IPS-NIHi7 (cell line): ENCODE measurements around the gene SESN3.
"Not testable (repeated sequence)": the region's sequence is repeated elsewhere in the genome, so short reads cannot be mapped to it uniquely, and the experiment has no call there.

ENCODE experiments used
- DNase-seq: peaks from one replicate; pipeline ENCODE4 v3.0.0; 2012; ENCODE audit warnings: mixed read lengths; ENCODE audit errors: extremely low spot score

The SESN3 gene, protein sequence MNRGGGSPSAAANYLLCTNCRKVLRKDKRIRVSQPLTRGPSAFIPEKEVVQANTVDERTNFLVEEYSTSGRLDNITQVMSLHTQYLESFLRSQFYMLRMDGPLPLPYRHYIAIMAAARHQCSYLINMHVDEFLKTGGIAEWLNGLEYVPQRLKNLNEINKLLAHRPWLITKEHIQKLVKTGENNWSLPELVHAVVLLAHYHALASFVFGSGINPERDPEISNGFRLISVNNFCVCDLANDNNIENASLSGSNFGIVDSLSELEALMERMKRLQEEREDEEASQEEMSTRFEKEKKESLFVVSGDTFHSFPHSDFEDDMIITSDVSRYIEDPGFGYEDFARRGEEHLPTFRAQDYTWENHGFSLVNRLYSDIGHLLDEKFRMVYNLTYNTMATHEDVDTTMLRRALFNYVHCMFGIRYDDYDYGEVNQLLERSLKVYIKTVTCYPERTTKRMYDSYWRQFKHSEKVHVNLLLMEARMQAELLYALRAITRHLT

GRCh38 chr11:95231127-95231880 lies at the start of gene SESN3:
TSS of gene SESN3 (minus strand) at chr11:95231202. CDS start at chr11:95230860, 342 bp downstream.
- peak; percentile 94 for DNase-seq

- peak; percentile 70 for DNase-seq
Measured at GRCh38 chr11:95279921-95280868, 49.2 kb upstream of the SESN3 start.

- no peak for DNase-seq
Measured at GRCh38 chr11:95277868-95278267, 46.9 kb upstream of the SESN3 start.

DNA sequence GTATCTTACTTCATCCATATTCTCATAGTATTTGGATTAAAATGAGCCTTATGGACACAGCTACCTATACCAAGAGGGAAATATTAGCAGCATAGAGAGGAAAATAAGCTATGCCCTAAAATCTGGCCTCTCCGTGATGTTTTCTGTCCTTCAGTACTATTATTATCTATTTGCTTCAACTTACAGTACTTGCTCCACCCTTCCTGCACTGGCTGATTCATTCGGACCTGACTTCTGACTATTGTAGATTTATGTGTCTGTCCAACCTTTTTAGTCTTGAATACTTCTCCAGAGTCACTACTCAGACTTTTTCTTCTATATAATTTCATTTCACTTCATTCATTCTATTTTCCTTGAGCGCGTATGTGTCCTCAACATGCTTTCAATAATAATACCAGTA lies 45.1 kb upstream of the SESN3 start:
- no peak for DNase-seq

- DNase-seq = not testable (repeated sequence)
Measured at GRCh38 chr11:95273618-95274017, 42.6 kb upstream of the SESN3 start.

GRCh38 chr11:95269036-95269819 lies 38.2 kb upstream of the SESN3 start:
- no peak for DNase-seq

- no peak for DNase-seq
Measured at GRCh38 chr11:95268391-95268790, 37.4 kb upstream of the SESN3 start.

GRCh38 chr11:95267601-95268213 lies 36.7 kb upstream of the SESN3 start:
- no peak for DNase-seq

DNA sequence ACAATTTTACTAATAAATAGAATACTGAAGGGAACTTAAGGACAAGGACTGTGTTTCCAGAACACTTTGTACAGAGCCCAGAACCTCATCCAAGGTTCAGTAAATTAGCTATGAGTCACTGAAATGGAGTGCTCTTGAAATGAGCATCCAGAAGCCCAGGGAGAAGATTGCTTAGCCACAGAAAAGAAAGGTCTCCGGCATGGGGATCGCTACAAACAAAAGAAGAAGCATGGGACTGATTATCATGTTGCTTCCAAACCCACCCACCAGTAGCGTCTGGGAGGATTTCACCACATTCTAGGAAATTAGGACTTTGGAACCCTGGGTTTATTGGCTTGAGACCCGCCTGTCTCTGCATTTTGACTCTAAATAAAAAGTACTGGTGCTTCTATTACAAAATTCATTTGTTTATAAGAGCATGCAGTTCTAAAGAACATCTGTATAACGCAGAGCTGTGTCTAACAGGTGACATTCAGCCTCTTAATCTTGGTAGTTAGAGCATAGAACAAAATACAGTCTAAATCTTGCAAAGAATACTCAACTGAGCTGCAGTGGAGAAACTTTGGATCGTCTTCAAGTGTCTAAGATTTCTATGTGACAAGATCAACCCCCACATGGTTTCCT lies 35.9 kb upstream of the SESN3 start:
- no peak for DNase-seq

DNA sequence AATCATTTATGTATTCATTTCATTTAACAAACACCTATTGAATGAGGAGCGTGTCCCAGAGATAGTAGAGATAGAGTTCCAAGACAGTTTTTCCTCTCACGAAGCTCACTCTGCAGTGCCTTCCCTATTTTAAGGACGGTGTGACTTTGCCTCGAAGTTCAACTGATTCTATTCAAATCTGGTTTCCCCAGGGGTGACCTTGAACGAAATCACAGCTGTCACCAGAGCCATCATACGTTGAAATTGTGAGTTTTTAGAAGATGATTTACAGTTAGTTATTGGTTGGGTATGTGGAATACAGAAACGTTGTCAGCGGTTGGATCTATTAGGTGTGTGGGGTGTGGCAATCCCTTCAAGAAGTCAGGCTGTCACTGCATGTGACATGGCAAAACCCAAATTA lies 33.9 kb upstream of the SESN3 start:
- DNase-seq = no peak

- no peak for DNase-seq
Measured at GRCh38 chr11:95262994-95263765, 32.2 kb upstream of the SESN3 start.

DNA sequence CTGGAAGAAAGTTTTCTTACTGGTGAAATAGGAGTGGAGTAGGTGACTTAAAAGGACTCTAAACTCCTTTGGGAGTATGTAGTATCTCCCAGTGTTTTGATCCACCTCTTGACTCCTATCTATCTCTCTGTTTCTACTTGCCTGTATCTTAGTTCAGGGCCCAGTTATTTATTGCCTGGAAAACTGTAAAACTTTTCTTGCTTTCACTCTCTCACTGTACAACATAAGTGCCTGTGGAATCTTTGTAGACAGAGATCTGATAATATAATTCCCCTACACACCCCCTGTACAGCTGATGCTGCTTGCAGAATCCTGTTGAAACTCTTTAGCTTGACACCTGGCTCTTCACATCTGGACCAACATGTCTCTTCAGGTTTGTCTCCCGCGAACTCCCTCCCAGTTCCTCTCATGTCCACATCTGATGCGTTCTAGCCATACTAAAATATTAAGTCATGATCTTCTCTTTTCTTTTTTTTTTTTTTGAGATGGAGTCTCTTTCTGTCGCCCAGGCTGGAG lies 26.5 kb upstream of the SESN3 start:
- DNase-seq = no peak

GRCh38 chr11:95256321-95256779 lies 25.3 kb upstream of the SESN3 start:
- DNase-seq = no peak

DNA sequence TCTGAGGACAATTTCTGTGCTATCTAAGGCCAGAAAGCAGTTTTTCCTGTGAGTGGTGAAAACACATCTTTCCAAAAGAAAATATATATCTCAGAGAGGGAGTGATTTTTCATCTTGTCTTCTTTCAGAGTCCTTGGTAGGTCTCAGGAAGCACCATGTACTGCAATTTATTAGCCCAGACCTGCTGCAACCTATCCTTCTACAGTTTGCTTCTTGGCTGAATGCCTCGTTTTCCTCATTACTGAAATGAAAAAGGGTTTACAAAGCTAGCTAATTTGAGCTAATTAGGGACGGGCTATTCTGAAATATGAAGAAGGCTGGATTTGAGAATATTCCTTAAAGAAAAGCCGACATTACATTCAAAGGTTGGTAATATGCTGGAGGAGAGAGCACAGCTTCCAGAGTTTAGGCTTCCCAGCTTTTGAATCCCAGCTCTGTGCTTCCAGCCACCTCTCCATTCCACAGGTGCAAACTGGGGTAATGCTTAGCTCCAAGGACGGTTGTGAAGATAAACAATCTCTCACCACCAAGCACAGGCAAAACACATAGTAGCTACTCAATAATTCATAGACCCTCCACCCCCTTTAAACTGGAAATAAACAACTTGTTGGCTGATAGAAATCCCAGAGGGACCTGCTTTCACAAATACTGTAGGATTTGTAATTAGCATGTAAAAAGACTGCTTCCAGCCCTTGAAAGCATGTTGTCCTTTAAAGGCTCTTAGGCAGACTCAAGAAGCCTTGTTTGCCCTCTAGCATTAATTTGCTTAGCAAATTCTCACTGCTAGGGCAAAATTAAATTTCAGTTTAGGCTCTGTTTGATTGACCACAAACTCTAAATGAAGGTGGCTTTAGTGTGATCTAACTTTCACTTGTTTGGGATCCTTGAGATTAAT lies 24.5 kb upstream of the SESN3 start:
- DNase-seq = peak; percentile 25

DNA sequence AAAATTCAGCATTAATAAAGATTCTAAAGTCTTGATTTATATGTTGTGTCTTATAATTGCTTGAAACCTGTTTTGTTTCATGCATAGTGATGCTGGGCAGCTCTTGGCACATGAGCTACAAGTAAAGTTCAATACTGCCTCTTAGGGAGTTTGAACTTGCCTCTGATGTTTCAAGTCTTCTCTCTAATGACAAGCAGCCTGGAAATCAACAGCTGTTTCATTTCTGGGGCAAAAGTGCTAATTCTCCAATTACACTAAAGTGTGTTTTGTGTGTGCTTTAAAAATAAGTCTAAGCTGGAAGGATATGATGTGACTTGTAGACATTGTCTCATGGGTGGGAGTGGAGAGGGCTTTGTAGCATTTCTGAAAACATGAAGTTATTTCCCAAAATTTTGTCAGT lies 23.7 kb upstream of the SESN3 start:
- DNase-seq = no peak

- peak; percentile 72 for DNase-seq
Measured at GRCh38 chr11:95254131-95254704, 23.2 kb upstream of the SESN3 start.

DNA sequence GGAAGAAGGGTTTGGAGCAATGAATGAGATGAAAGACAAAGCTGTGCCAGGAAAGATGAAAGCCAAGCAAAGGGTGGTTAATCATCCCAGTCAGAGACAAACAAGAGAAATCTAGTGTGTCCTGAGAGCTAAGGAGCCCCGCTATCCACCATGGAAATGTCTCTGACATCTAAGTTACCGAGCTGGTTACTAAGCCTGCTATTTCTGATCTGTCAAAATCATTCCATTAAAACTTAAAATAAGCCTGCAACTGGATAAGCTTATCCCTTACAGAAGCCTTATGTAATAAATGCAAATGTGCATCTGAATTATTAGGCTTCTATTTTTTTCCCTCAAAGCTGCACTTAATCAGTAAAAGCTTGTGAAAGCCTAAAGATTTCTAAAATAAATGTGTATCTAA lies 22.1 kb upstream of the SESN3 start:
- no peak for DNase-seq
